OCI-LY3 (cell line): ENCODE measurements around the gene DDX11.

Experiments
- EZH2phosphoT487 ChIP-seq: fragments of 200-600 bp; shearing (Covaris generic); IDR thresholded peaks from 2 replicates; pipeline ENCODE4 v1.6.1; 2018; ENCODE audit warnings: antibody characterized with exemption, mixed run types, low read depth
- TF ChIP-seq, protein P1 (sequence below): fragments of 200-600, 300-600 bp; sonication (generic); IDR thresholded peaks from 2 replicates; pipeline ENCODE4 v1.5.1; 2014; ENCODE audit warnings: antibody characterized with exemption, low read length, low read depth

DNA sequence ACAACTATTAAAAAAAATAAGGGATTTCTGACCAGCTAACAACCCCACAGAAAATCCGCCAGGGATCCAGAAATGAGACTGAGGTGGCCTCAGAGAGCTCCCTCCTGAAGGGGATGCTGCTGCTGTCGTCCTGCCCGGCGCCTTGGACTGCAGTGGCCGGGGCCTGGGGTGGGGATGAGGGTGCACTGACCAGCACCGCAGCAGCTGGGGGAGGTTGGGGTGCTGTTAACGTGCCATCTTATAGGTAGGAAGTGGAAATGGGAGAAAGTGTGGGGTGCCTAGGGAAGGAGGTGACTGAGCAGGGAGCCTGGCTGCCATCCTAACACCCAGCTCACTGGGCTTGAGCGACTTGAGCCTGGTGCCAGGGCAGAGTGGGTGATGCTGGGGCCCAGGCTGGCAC, 32.0 kb downstream of the DDX11 start:
- TF ChIP-seq, protein P1, sequence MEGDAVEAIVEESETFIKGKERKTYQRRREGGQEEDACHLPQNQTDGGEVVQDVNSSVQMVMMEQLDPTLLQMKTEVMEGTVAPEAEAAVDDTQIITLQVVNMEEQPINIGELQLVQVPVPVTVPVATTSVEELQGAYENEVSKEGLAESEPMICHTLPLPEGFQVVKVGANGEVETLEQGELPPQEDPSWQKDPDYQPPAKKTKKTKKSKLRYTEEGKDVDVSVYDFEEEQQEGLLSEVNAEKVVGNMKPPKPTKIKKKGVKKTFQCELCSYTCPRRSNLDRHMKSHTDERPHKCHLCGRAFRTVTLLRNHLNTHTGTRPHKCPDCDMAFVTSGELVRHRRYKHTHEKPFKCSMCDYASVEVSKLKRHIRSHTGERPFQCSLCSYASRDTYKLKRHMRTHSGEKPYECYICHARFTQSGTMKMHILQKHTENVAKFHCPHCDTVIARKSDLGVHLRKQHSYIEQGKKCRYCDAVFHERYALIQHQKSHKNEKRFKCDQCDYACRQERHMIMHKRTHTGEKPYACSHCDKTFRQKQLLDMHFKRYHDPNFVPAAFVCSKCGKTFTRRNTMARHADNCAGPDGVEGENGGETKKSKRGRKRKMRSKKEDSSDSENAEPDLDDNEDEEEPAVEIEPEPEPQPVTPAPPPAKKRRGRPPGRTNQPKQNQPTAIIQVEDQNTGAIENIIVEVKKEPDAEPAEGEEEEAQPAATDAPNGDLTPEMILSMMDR = no peak
- TF ChIP-seq EZH2phosphoT487 = no peak
